Naive thymus-derived CD4-positive, alpha-beta T cell (primary cell): ENCODE data around the gene LYZL1. TPM values are rescaled to one million over a fixed set of nuclear protein-coding genes. Genes with fewer than 3 reads are reported as not detected.
"Not testable (repeated sequence)": the region's sequence is repeated elsewhere in the genome, so short reads cannot be mapped to it uniquely, and the experiment has no call there.

Experiments used
- ATAC-seq: fragments of 150-1000 bp; cut with Tn5 transposase; 2 replicates; pipeline ENCODE4 v1.10.0; 2021; ENCODE audit warnings: mild to moderate bottlenecking, moderate library complexity
- CTCF ChIA-PET: fragments of 350-600 bp; sonication (Branson Sonifier 250); formaldehyde crosslinking; loops from one replicate; lab custom pipeline; 2021; ENCODE audit warnings: antibody characterized with exemption; lab: Charles Lee
- POLR2A ChIA-PET: fragments of 350-600 bp; sonication (Branson Sonifier 250); formaldehyde crosslinking; loops from one replicate; lab custom pipeline; 2021; ENCODE audit warnings: antibody characterized with exemption, inconsistent platforms; lab: Charles Lee
- DNase-seq, 9 donors: peaks; one replicate each; pipeline versions ENCODE4 v3.0.0 to v3.0.0-alpha.2; 2020 to 2022; ENCODE audit warnings: mixed read lengths in 1 of 9
- H3K27ac ChIP-seq: one replicate; pipeline ENCODE4 v1.7.0; 2013; ENCODE audit warnings: mild to moderate bottlenecking, low read depth, low read length, moderate library complexity
- H3K27me3 ChIP-seq, 2 donors: one replicate each; pipeline ENCODE4 v1.7.0; 2013; ENCODE audit warnings: low read length in 2 of 2, mild to moderate bottlenecking in 2 of 2, moderate library complexity in 2 of 2; ENCODE audit not compliant: control insufficient read depth in 2 of 2, insufficient read depth in 2 of 2
- H3K36me3 ChIP-seq, 3 experiments: 1 replicate in 2 of 3; 2 replicates in 1 of 3; pipeline ENCODE4 v1.7.0; 2013; ENCODE audit warnings: low read length in 3 of 3, mild to moderate bottlenecking in 3 of 3, moderate library complexity in 1 of 3; ENCODE audit not compliant: insufficient read depth in 3 of 3, control insufficient read depth in 2 of 3
- H3K4me1 ChIP-seq, 2 donors: one replicate each; pipeline ENCODE4 v1.7.0; 2013; ENCODE audit warnings: low read length in 2 of 2, mild to moderate bottlenecking in 2 of 2, moderate library complexity in 1 of 2; ENCODE audit not compliant: control insufficient read depth in 2 of 2, insufficient read depth in 2 of 2
- H3K4me3 ChIP-seq: 2 replicates; pipeline ENCODE4 v1.7.0; 2013; ENCODE audit warnings: mild to moderate bottlenecking, low read length
- H3K9me3 ChIP-seq, 3 experiments: 1 replicate in 2 of 3; 2 replicates in 1 of 3; pipeline ENCODE4 v1.7.0; 2013; ENCODE audit warnings: low read length in 3 of 3; ENCODE audit not compliant: control insufficient read depth in 2 of 3
- H3K27ac Mint-ChIP-seq, 9 donors: one replicate each; pipeline ENCODE4 v1.8.0; 2020 to 2022; ENCODE audit warnings: mixed read lengths in 9 of 9, mild to moderate bottlenecking in 8 of 9, moderate library complexity in 5 of 9, inconsistent platforms in 2 of 9
- H3K27me3 Mint-ChIP-seq, 5 donors: one replicate each; pipeline ENCODE4 v1.8.0; 2021 to 2022; ENCODE audit warnings: mixed read lengths in 5 of 5, mild to moderate bottlenecking in 1 of 5
- H3K36me3 Mint-ChIP-seq, 5 donors: one replicate each; pipeline ENCODE4 v1.8.0; 2020 to 2022; ENCODE audit warnings: mixed read lengths in 5 of 5, mild to moderate bottlenecking in 3 of 5, inconsistent platforms in 1 of 5
- H3K4me1 Mint-ChIP-seq, 7 donors: one replicate each; pipeline ENCODE4 v1.8.0; 2020 to 2022; ENCODE audit warnings: mixed read lengths in 7 of 7, mild to moderate bottlenecking in 3 of 7, inconsistent platforms in 1 of 7
- H3K4me3 Mint-ChIP-seq, 10 donors: one replicate each; pipeline ENCODE4 v1.8.0; 2020 to 2022; ENCODE audit warnings: mild to moderate bottlenecking in 10 of 10, mixed read lengths in 10 of 10, moderate library complexity in 6 of 10, inconsistent platforms in 2 of 10
- H3K9me3 Mint-ChIP-seq, 11 donors: one replicate each; pipeline ENCODE4 v1.8.0; 2020 to 2022; ENCODE audit warnings: mixed read lengths in 11 of 11, mild to moderate bottlenecking in 4 of 11, inconsistent platforms in 1 of 11, moderate library complexity in 1 of 11
- intact Hi-C, 2 donors: fragments of 100-400 bp; cut with micrococcal nuclease; formaldehyde crosslinking; loops; one replicate each; pipeline ENCODE4 v1.15.1; 2023
- polyA plus RNA-seq, 2 donors: library from polyadenylated mRNA; unstranded; fragments of 300-500 nt; fragmentation: Illumina TruSeq; gene quantifications; one replicate each; pipeline ENCODE4 v1.2.3, GENCODE V29; 2021
- total RNA-seq, 6 experiments: library from RNA in 5 of 6; stranded (reverse) in 5 of 6; gene quantifications; 1 replicate in 5 of 6; 2 replicates in 1 of 6; pipeline ENCODE4 v1.2.3 and lab custom pipeline; 2021 to 2026

Gene LYZL1
- total and polyA plus RNA-seq, 7 experiments from 2014 or later = not detected

DNA sequence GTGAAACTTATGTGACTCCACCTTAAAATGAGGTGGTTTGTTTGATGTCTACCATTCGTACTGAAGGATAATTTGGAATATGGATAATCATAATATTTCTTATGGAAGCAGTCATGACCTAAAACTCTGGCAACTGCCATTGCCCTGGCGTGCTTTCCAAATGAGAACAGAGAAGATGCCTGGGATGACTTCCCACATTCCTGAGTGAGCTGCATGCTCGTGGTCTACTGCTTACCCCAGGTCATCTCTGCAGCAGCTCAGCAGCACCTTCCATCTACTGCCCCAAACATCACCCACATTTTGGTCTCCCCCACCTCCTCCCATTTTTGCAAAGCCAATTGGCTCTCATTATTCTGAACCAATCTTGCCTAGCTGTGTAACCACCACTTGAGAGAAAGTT lies 40.1 kb downstream of the LYZL1 start:
- H3K9me3 ChIP-seq = no peaks in the 10 kb centered on the region
- ATAC-seq (no peak), DNase-seq (no peak)
- Mint-ChIP-seq H3K9me3 (peaks cover 0 to 4% (median 0%) of the 10 kb centered on the region in 11 donors), H3K27me3 (peaks cover 6 to 30% (median 11%) of the 10 kb centered on the region in 5 donors), H3K27ac (no peak overlapping the region), H3K4me1 (no peaks in the 10 kb centered on the region), H3K36me3 (no peaks in the 10 kb centered on the region), H3K4me3 (no peak overlapping the region)
- ChIA-PET CTCF (no interaction called here), POLR2A (no interaction called here)
- H3K27me3 ChIP-seq = no peaks in the 10 kb centered on the region
- intact Hi-C loops = no loop called here
- H3K27ac ChIP-seq = no peak overlapping the region
- H3K4me1 ChIP-seq = no peaks in the 10 kb centered on the region
- H3K36me3 ChIP-seq = no peaks in the 10 kb centered on the region
- no peak overlapping the region for H3K4me3 ChIP-seq

DNA sequence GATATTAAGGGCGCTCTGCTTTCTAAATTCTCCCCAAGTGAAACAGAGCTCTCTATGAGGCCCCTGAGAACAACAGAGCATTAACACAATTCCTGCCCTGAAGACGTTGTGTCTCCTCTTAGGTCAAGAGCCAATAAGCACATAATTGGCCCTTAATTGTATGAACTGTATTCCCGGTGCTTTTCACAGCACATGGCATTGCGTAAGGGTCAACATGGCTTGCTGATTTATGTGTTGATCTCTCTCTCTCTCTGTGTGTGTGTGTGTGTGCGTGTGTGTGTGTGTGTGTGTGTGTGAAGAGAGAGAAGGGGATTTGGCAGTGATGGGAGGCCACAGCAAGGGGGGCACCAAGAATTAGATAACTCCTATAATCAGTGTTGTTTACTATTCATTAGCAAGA lies 40.5 kb downstream of the LYZL1 start:
- H3K4me1 Mint-ChIP-seq = no peaks in the 10 kb centered on the region
- H3K4me1 ChIP-seq = no peaks in the 10 kb centered on the region
- no peaks in the 10 kb centered on the region for H3K36me3 Mint-ChIP-seq
- DNase-seq = no peak
- H3K27ac Mint-ChIP-seq = no peak overlapping the region
- no peaks in the 10 kb centered on the region for H3K36me3 ChIP-seq
- H3K27me3 ChIP-seq = no peaks in the 10 kb centered on the region
- H3K9me3 ChIP-seq = no peaks in the 10 kb centered on the region
- POLR2A ChIA-PET = no interaction called here
- no peak overlapping the region for H3K4me3 ChIP-seq
- H3K4me3 Mint-ChIP-seq = no peak overlapping the region
- peaks cover 0 to 4% (median 0%) of the 10 kb centered on the region in 11 donors for H3K9me3 Mint-ChIP-seq
- no peak overlapping the region for H3K27ac ChIP-seq
- no peak for ATAC-seq
- intact Hi-C loops = no loop called here
- CTCF ChIA-PET = no interaction called here
- H3K27me3 Mint-ChIP-seq = peaks cover 6 to 28% (median 11%) of the 10 kb centered on the region in 5 donors

DNA sequence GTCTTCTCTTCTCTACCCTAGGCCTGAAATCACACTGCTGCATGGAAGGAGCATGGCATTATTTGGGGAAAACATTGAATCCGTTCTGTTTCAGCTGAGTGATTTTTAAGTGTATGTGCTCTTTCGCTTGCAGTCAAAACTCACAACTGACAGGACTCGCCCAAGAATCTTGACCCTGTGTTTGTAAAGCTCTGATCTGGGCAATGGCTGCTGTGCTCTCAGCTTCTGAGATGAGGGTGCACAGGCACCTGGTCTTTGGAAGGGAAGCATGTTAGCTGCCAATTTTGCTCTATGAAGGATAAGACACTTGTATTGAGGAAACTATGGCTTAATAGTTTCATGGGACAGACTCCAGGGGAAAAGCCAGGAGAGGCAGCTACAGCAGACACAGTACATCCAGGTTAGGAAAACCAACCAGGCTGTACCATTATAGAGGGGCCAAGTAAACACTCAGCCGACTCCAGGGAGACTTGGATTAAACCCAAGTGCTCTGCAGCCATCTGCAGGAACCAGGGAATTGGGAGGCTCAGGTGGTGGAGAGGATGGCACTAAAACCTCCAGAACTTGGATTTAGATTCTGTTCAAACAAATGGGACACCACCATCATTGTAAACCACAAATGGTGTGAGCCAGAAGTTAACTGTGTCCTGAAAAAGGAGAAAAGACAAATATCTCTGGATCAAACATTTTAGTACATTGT lies 43.3 kb downstream of the LYZL1 start:
- H3K27ac ChIP-seq = no peak overlapping the region
- no peak overlapping the region for H3K4me3 ChIP-seq
- no peaks in the 10 kb centered on the region for H3K27me3 ChIP-seq
- CTCF ChIA-PET = no interaction called here
- peaks cover 2 to 29% (median 17%) of the 10 kb centered on the region in 5 donors for H3K27me3 Mint-ChIP-seq
- intact Hi-C loops = no loop called here
- POLR2A ChIA-PET = no interaction called here
- no peaks in the 10 kb centered on the region for H3K36me3 ChIP-seq
- H3K4me1 Mint-ChIP-seq = no peaks in the 10 kb centered on the region
- H3K4me1 ChIP-seq = no peaks in the 10 kb centered on the region
- no peak for DNase-seq
- H3K27ac Mint-ChIP-seq = no peak overlapping the region
- H3K36me3 Mint-ChIP-seq = no peaks in the 10 kb centered on the region
- ATAC-seq = no peak
- H3K9me3 Mint-ChIP-seq = peaks cover 0 to 10% (median 4%) of the 10 kb centered on the region in 11 donors
- H3K4me3 Mint-ChIP-seq = no peak overlapping the region
- H3K9me3 ChIP-seq = no peaks in the 10 kb centered on the region

DNA sequence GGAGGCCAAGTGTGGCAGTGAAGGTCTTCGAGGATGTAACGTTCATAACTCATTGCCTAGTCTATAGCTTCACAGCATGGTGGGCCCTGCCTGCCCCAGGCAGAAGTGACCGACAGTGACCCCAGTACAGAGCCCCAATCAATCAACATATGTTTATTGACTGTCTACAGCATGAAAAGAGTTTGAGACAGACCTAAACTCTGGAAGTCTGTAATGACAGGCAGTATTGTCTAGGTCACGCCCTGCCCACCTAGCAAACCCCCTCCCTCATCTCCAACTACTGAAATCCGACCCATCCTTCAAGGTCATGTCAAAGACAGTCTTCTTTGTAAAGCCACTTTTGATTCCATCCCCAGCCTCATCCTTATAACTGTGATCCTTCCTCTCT lies 43.9 kb downstream of the LYZL1 start:
- no peak overlapping the region for H3K27ac Mint-ChIP-seq
- H3K27me3 Mint-ChIP-seq = peaks cover 2 to 29% (median 17%) of the 10 kb centered on the region in 5 donors
- H3K4me1 ChIP-seq = no peaks in the 10 kb centered on the region
- no peaks in the 10 kb centered on the region for H3K4me1 Mint-ChIP-seq
- no peaks in the 10 kb centered on the region for H3K9me3 ChIP-seq
- H3K27me3 ChIP-seq = no peaks in the 10 kb centered on the region
- H3K27ac ChIP-seq = no peak overlapping the region
- intact Hi-C loops = no loop called here
- peaks cover 0 to 10% (median 4%) of the 10 kb centered on the region in 11 donors for H3K9me3 Mint-ChIP-seq
- H3K4me3 Mint-ChIP-seq = no peak overlapping the region
- H3K36me3 Mint-ChIP-seq = no peaks in the 10 kb centered on the region
- ATAC-seq (no peak), DNase-seq (no peak)
- H3K4me3 ChIP-seq = no peak overlapping the region
- ChIA-PET POLR2A (no interaction called here), CTCF (no interaction called here)
- no peaks in the 10 kb centered on the region for H3K36me3 ChIP-seq

DNA sequence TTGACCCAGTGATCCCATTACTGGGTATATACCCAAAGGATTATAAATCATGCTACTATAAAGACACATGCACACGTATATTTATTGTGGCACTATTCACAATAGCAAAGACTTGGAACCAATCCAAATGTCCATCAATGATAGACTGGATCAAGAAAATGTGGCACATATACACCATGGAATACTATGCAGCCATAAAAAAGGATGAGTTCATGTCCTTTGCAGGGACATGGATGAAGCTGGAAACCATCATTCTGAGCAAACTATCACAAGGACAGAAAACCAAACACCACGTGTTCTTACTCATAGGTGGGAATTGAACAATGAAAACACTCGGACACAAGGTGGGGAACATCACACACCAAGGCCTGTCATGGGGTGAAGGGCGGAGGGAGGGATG lies 48.7 kb downstream of the LYZL1 start:
- H3K4me3 ChIP-seq, H3K27me3 ChIP-seq, H3K9me3 ChIP-seq, ATAC-seq, DNase-seq, H3K36me3 ChIP-seq, H3K4me1 ChIP-seq, H3K4me1 Mint-ChIP-seq, POLR2A ChIA-PET, CTCF ChIA-PET, H3K36me3 Mint-ChIP-seq, intact Hi-C loops, H3K4me3 Mint-ChIP-seq, H3K27ac Mint-ChIP-seq, H3K27ac ChIP-seq: not testable (repeated sequence)
- peaks cover 0 to 10% (median 5%) of the 10 kb centered on the region in 11 donors for H3K9me3 Mint-ChIP-seq
- peaks cover 4 to 20% (median 16%) of the 10 kb centered on the region in 5 donors for H3K27me3 Mint-ChIP-seq

DNA sequence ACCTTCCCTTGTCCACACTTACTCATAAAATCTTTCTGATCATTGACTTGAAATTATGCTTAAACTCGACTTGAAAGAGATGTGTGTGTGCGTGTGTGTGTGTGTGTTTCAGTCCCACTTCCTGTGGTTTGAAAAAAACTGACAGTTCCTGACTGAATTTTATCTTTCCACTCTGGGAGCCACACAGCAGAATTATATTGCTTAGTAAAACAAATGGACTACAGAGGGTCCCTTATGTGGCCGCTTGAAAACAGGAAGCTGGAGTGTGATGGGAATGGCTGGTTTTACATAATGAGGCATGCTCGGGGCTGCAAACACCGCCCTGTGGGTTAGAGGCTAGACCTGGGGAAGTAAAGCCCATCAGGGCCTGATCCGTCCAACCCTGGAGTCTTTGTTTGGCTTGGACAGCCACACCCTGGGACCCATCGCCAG lies 54.8 kb downstream of the LYZL1 start:
- Histone ChIP-seq H3K27me3 (no peaks in the 10 kb centered on the region), H3K36me3 (no peaks in the 10 kb centered on the region), H3K4me1 (no peaks in the 10 kb centered on the region), H3K4me3 (no peak overlapping the region), H3K9me3 (no peaks in the 10 kb centered on the region), H3K27ac (no peak overlapping the region)
- DNase-seq (no peak), ATAC-seq (no peak)
- H3K27me3 Mint-ChIP-seq = peaks cover 11 to 32% (median 21%) of the 10 kb centered on the region in 5 donors
- intact Hi-C loops = no loop called here
- POLR2A ChIA-PET = no interaction called here
- no peaks in the 10 kb centered on the region for H3K36me3 Mint-ChIP-seq
- H3K27ac Mint-ChIP-seq = no peak overlapping the region
- CTCF ChIA-PET = no interaction called here
- H3K9me3 Mint-ChIP-seq = peaks cover 0 to 9% (median 5%) of the 10 kb centered on the region in 11 donors
- H3K4me3 Mint-ChIP-seq = no peak overlapping the region
- peaks cover 0 to 2% (median 0%) of the 10 kb centered on the region in 7 donors for H3K4me1 Mint-ChIP-seq
